Neuronal stem cell (in vitro differentiated cells): ENCODE data around the gene FOXN1.
A peak's percentile ranks its signal among the peaks of the same experiment; 100 is the strongest.

Source experiments
- DNase-seq: peaks from one replicate; pipeline ENCODE4 v3.0.0-alpha.2; 2013; ENCODE audit warnings: low spot score
- H2AFZ ChIP-seq: one replicate; pipeline ENCODE4 v1.6.1; 2013; ENCODE audit warnings: mild to moderate bottlenecking, low read length, inconsistent platforms
- H2AK5ac ChIP-seq: 2 replicates; pipeline ENCODE4 v1.6.1; 2013; ENCODE audit warnings: low read depth, mild to moderate bottlenecking, inconsistent platforms, low read length, moderate library complexity, mixed read lengths
- H2BK120ac ChIP-seq: 2 replicates; pipeline ENCODE4 v1.6.1; 2013; ENCODE audit warnings: low read depth, mild to moderate bottlenecking, inconsistent platforms, low read length, moderate library complexity, mixed read lengths
- H2BK12ac ChIP-seq: one replicate; pipeline ENCODE4 v1.6.1; 2013; ENCODE audit warnings: low read length, inconsistent platforms
- H2BK15ac ChIP-seq: 2 replicates; pipeline ENCODE4 v1.6.1; 2013; ENCODE audit warnings: mild to moderate bottlenecking, low read length, inconsistent platforms, mixed read lengths
- H2BK5ac ChIP-seq: one replicate; pipeline ENCODE4 v1.6.1; 2013; ENCODE audit warnings: inconsistent platforms, mild to moderate bottlenecking, low read length, moderate library complexity
- H3K14ac ChIP-seq: one replicate; pipeline ENCODE4 v1.6.1; 2013; ENCODE audit warnings: low read length, inconsistent platforms
- H3K18ac ChIP-seq: 2 replicates; pipeline ENCODE4 v1.6.1; 2013; ENCODE audit warnings: low read length, inconsistent platforms
- H3K23ac ChIP-seq: 2 replicates; pipeline ENCODE4 v1.6.1; 2013; ENCODE audit warnings: low read depth, mild to moderate bottlenecking, mixed read lengths, low read length, inconsistent platforms; ENCODE audit not compliant: poor library complexity
- H3K27ac ChIP-seq: replicated peaks from 3 replicates; pipeline ENCODE4 v1.5.1; 2013; ENCODE audit warnings: low read length, inconsistent platforms
- H3K27me3 ChIP-seq, 3 experiments: 2 replicates each; pipeline ENCODE4 v1.6.1; 2013; ENCODE audit warnings: low read length in 3 of 3, mild to moderate bottlenecking in 2 of 3, inconsistent platforms in 1 of 3, low read depth in 1 of 3, mixed read lengths in 1 of 3, moderate library complexity in 1 of 3; ENCODE audit not compliant: control insufficient read depth in 3 of 3, insufficient read depth in 3 of 3
- H3K36me3 ChIP-seq, 2 donors: replicated peaks in 1 of 2; 2 replicates each; pipeline ENCODE4 v1.6.1; 2013; ENCODE audit warnings: low read length in 2 of 2; ENCODE audit not compliant: control insufficient read depth in 2 of 2, insufficient read depth in 2 of 2
- H3K4ac ChIP-seq: 2 replicates; pipeline ENCODE4 v1.6.1; 2013; ENCODE audit warnings: inconsistent platforms, mild to moderate bottlenecking, low read length, moderate library complexity
- H3K4me1 ChIP-seq, 2 donors: 1 replicate in 1 of 2; 2 replicates in 1 of 2; pipeline ENCODE4 v1.6.1; 2013; ENCODE audit warnings: low read length in 2 of 2, low read depth in 1 of 2; ENCODE audit not compliant: control insufficient read depth in 2 of 2, insufficient read depth in 1 of 2
- H3K4me2 ChIP-seq: one replicate; pipeline ENCODE4 v1.6.1; 2013; ENCODE audit warnings: mild to moderate bottlenecking, low read length, inconsistent platforms; ENCODE audit not compliant: insufficient read depth, poor library complexity, severe bottlenecking
- H3K4me3 ChIP-seq, 2 donors: 2 replicates each; pipeline ENCODE4 v1.5.1; 2013; ENCODE audit warnings: low read length in 2 of 2, mild to moderate bottlenecking in 2 of 2, inconsistent platforms in 1 of 2, moderate library complexity in 1 of 2
- H3K79me1 ChIP-seq: one replicate; pipeline ENCODE4 v1.6.1; 2013; ENCODE audit warnings: low read depth, mild to moderate bottlenecking, inconsistent platforms, low read length, moderate library complexity
- H3K9ac ChIP-seq: one replicate; pipeline ENCODE4 v1.6.1; 2013; ENCODE audit warnings: mild to moderate bottlenecking, low read depth, low read length, inconsistent platforms; ENCODE audit not compliant: poor library complexity
- H3K9me3 ChIP-seq, 2 donors: replicated peaks in 1 of 2; 2 replicates each; pipeline versions ENCODE3 to v1.6.1; 2013; ENCODE audit warnings: low read length in 2 of 2, mild to moderate bottlenecking in 2 of 2, inconsistent platforms in 1 of 2, low read depth in 1 of 2, mixed read lengths in 1 of 2, moderate library complexity in 1 of 2; ENCODE audit not compliant: control insufficient read depth in 2 of 2, insufficient read depth in 1 of 2
- H4K8ac ChIP-seq: one replicate; pipeline ENCODE4 v1.6.1; 2013; ENCODE audit warnings: low read depth, mild to moderate bottlenecking, inconsistent platforms, low read length, moderate library complexity
- H4K91ac ChIP-seq: one replicate; pipeline ENCODE4 v1.6.1; 2013; ENCODE audit warnings: low read length, low read depth, mild to moderate bottlenecking, inconsistent platforms; ENCODE audit not compliant: poor library complexity
- WGBS, 2 donors: extraction: QIAGEN DNeasy Blood & Tissue Kit; methylation state at CpG; one replicate each; pipeline ENCODE4 v1.1.7; 2013; ENCODE audit warnings: missing lambda C conversion rate in 2 of 2, mixed read lengths in 1 of 2; ENCODE audit not compliant: insufficient read length in 2 of 2, insufficient replicate concordance in 1 of 2; ENCODE audit errors: extremely low coverage in 2 of 2; 5-methylcytosine and 5-hydroxymethylcytosine counted together

FOXN1 gene

GRCh38 chr17:28488533-28489276, 17.4 kb upstream of the FOXN1 start:
- no peak overlapping the region for H2BK120ac ChIP-seq
- H3K18ac ChIP-seq = peak overlapping the region; percentile 1
- no peak overlapping the region for H4K91ac ChIP-seq
- no peaks in the 10 kb centered on the region for H3K4me1 ChIP-seq
- no CpG with 5 or more reads among the region's 7 CpGs for WGBS, 2 donors
- H2BK12ac ChIP-seq = no peak overlapping the region
- H3K27me3 ChIP-seq = peaks cover 0 to 40% (median 0%) of the 10 kb centered on the region in 3 experiments
- H3K4me2 ChIP-seq = no peak overlapping the region
- H3K9ac ChIP-seq = no peak overlapping the region
- no peak overlapping the region for H3K27ac ChIP-seq
- H2AK5ac ChIP-seq = peak overlapping the region; percentile 29
- no peak for DNase-seq
- no peak overlapping the region for H3K4me3 ChIP-seq
- peaks cover 3% of the 10 kb centered on the region for H3K79me1 ChIP-seq
- no peak overlapping the region for H3K4ac ChIP-seq
- H2BK15ac ChIP-seq = no peak overlapping the region
- no peak overlapping the region for H2AFZ ChIP-seq
- peak overlapping the region; percentile 83 for H2BK5ac ChIP-seq
- H3K23ac ChIP-seq = peak overlapping the region; percentile 57
- H3K14ac ChIP-seq = no peak overlapping the region
- H4K8ac ChIP-seq = no peak overlapping the region
- no peaks in the 10 kb centered on the region for H3K9me3 ChIP-seq
- no peaks in the 10 kb centered on the region for H3K36me3 ChIP-seq

GRCh38 chr17:28491286-28491685, 14.9 kb upstream of the FOXN1 start:
- Histone ChIP-seq H3K79me1 (peaks cover 3% of the 10 kb centered on the region), H3K23ac (peak overlapping the region; percentile 52), H4K8ac (no peak overlapping the region), H2BK120ac (no peak overlapping the region), H2BK5ac (no peak overlapping the region), H3K14ac (peak overlapping the region; percentile 22), H2BK12ac (peak overlapping the region; percentile 12), H4K91ac (no peak overlapping the region), H3K27ac (no peak overlapping the region), H3K4ac (no peak overlapping the region), H2BK15ac (peak overlapping the region; percentile 50), H2AFZ (no peak overlapping the region), H3K4me2 (no peak overlapping the region), H3K18ac (peak overlapping the region; percentile 33), H2AK5ac (peak overlapping the region; percentile 12), H3K4me3 (peak overlapping the region in 1 of 2 donors; percentile 33), H3K9me3 (no peaks in the 10 kb centered on the region), H3K4me1 (no peaks in the 10 kb centered on the region), H3K27me3 (peaks cover 0 to 33% (median 0%) of the 10 kb centered on the region in 3 experiments), H3K9ac (peak overlapping the region; percentile 53), H3K36me3 (no peaks in the 10 kb centered on the region)
- no CpG with 5 or more reads among the region's 11 CpGs for WGBS, 2 donors
- DNase-seq = no peak

DNA sequence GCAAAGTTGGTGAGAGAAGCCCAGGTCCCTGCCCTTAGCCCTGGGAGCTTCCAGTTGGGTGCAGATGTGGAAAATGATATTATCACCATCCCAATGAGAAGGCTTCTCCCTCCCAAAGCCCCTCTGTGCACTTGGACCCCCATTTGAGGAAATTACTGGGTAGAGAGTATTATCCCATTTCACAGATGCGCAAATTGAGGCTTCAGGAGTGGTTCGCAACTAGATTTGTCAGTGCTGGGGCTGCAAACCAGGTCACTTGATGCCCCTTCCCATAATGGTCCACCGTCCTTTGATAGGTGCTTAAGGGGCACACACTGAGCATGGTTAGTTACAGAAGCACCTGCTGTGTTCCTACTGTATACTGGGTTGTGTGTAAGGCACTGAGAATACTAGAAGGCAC, 14.3 kb upstream of the FOXN1 start:
- H2AFZ ChIP-seq = no peak overlapping the region
- H3K4ac ChIP-seq = no peak overlapping the region
- H3K36me3 ChIP-seq = no peaks in the 10 kb centered on the region
- WGBS, 2 donors = no CpG with 5 or more reads among the region's 3 CpGs
- no peak overlapping the region for H3K4me2 ChIP-seq
- no peak overlapping the region for H3K14ac ChIP-seq
- H2BK5ac ChIP-seq = no peak overlapping the region
- peaks cover 0 to 31% (median 0%) of the 10 kb centered on the region in 3 experiments for H3K27me3 ChIP-seq
- no peak overlapping the region for H4K8ac ChIP-seq
- H3K18ac ChIP-seq = no peak overlapping the region
- H3K9me3 ChIP-seq = no peaks in the 10 kb centered on the region
- H2AK5ac ChIP-seq = no peak overlapping the region
- H3K23ac ChIP-seq = peak overlapping the region; percentile 52
- H2BK120ac ChIP-seq = no peak overlapping the region
- H4K91ac ChIP-seq = no peak overlapping the region
- H2BK15ac ChIP-seq = no peak overlapping the region
- no peak overlapping the region for H3K27ac ChIP-seq
- no peak overlapping the region for H3K9ac ChIP-seq
- H3K4me1 ChIP-seq = no peaks in the 10 kb centered on the region
- H3K4me3 ChIP-seq = no peak overlapping the region
- no peak for DNase-seq
- H2BK12ac ChIP-seq = no peak overlapping the region
- H3K79me1 ChIP-seq = peaks cover 3% of the 10 kb centered on the region

- no peak overlapping the region for H3K23ac ChIP-seq
- no peak overlapping the region for H2BK5ac ChIP-seq
- no peak overlapping the region for H2BK120ac ChIP-seq
- WGBS, 2 donors = no CpG with 5 or more reads among the region's 4 CpGs
- no peak overlapping the region for H3K4me2 ChIP-seq
- no peaks in the 10 kb centered on the region for H3K36me3 ChIP-seq
- no peak overlapping the region for H3K4me3 ChIP-seq
- no peak overlapping the region for H3K18ac ChIP-seq
- peak overlapping the region; percentile 48 for H2BK12ac ChIP-seq
- no peak overlapping the region for H4K91ac ChIP-seq
- H3K14ac ChIP-seq = no peak overlapping the region
- H2AK5ac ChIP-seq = no peak overlapping the region
- no peaks in the 10 kb centered on the region for H3K9me3 ChIP-seq
- no peak for DNase-seq
- peaks cover 3% of the 10 kb centered on the region for H3K79me1 ChIP-seq
- H3K27ac ChIP-seq = no peak overlapping the region
- no peak overlapping the region for H4K8ac ChIP-seq
- H2AFZ ChIP-seq = no peak overlapping the region
- H3K4ac ChIP-seq = no peak overlapping the region
- peaks cover 0 to 30% (median 0%) of the 10 kb centered on the region in 3 experiments for H3K27me3 ChIP-seq
- H3K4me1 ChIP-seq = no peaks in the 10 kb centered on the region
- no peak overlapping the region for H3K9ac ChIP-seq
- H2BK15ac ChIP-seq = no peak overlapping the region
Observed at GRCh38 chr17:28492352-28493310, 13.5 kb upstream of the FOXN1 start.
